BE2C (cell line): ENCODE measurements around the gene RAB8B.
A peak's percentile ranks its signal among the peaks of the same experiment; 100 is the strongest.

Experiments
- DNase-seq: peaks from one replicate; pipeline ENCODE4 v3.0.0-alpha.2; 2020
- H3K27me3 ChIP-seq: fragments of 250-450 bp; sonication (Bioruptor Pico); 2 replicates; pipeline ENCODE4 v1.5.1; 2020; ENCODE audit warnings: mild to moderate bottlenecking
- H3K36me3 ChIP-seq: fragments of 250-450 bp; sonication (Bioruptor Pico); 2 replicates; pipeline ENCODE4 v1.5.1; 2020; ENCODE audit warnings: mild to moderate bottlenecking
- H3K4me1 ChIP-seq: fragments of 250-450 bp; sonication (Bioruptor Pico); 2 replicates; pipeline ENCODE4 v1.5.1; 2020
- H3K4me3 ChIP-seq: 2 replicates; pipeline ENCODE4 v1.5.1; 2011; ENCODE audit warnings: low read depth, low read length
- H3K9me3 ChIP-seq: fragments of 250-450 bp; sonication (Bioruptor Pico); 2 replicates; pipeline ENCODE4 v1.5.1; 2020
- CTCF ChIP-seq: IDR thresholded peaks from 2 replicates; pipeline ENCODE4 v1.5.1; 2012; ENCODE audit warnings: mild to moderate bottlenecking, low read depth, low read length

The RAB8B gene

GRCh38 chr15:63194302-63194701 lies 4.9 kb downstream of the RAB8B start:
- no peak for TF ChIP-seq CTCF
- H3K36me3 ChIP-seq: no peaks in the 10 kb centered on the region
- no peak for DNase-seq
- peaks cover 12% of the 10 kb centered on the region; the same call in 1 of the 2 replicates for H3K4me1 ChIP-seq
- H3K27me3 ChIP-seq: no peaks in the 10 kb centered on the region
- H3K9me3 ChIP-seq: no peaks in the 10 kb centered on the region
- H3K4me3 ChIP-seq: no peak overlapping the region

DNA sequence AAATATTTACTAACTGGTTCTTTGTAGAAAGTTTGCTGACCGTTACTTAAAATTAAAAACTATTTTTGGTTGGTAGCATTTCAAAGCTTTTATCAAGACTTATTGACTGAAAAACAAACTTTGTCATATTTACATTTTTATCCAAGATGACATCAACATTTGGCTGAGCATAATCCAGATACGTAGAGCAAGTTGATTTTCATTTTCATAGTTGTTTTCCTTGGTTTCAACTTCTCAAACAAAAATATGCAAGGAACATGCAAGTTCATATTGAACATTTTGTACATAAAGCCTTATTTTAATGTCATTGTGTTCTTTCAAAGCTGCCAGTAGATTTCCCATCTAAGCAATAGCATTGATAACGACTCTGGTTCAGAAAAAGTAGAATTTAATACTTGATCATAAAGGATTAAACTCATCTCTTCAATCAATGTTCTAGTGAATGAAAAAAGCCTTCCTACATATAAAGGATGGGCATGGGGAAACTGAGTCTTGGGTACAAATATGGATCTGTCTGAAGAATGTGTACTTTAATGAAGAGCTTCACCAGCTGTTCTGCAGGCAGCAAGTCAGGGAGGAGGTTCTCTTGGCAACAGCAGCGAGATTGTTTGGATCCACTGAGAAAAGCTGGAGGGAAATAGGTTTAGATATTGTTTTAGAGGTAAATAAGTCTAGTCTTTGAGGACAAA lies 5.6 kb downstream of the RAB8B start:
- H3K27me3 ChIP-seq: no peaks in the 10 kb centered on the region
- peaks cover 12% of the 10 kb centered on the region; the same call in 1 of the 2 replicates for H3K4me1 ChIP-seq
- no peak overlapping the region for H3K4me3 ChIP-seq
- TF ChIP-seq CTCF: no peak
- no peak for DNase-seq
- no peaks in the 10 kb centered on the region for H3K36me3 ChIP-seq
- H3K9me3 ChIP-seq: no peaks in the 10 kb centered on the region

DNA sequence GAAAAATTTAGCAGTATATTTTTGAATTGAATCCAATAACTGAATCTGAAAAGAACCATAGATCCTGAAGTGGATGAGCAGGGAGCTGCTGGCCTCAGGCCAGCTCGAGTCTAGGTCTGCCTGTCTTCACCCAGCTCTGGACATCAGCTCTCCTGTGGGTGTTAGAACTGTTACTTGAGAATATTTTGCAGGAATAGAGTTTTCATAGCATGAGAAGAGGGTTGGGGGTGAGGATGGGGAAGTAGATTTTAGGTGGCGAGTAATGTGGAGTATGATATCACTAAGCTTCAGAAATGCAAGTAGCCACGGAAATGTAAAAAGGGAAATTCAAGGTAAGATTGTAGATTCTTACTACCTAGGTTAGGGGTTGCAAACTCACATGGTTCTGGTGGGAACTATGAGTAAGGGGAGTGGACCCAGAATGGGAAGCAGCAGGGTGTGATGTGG lies 6.2 kb downstream of the RAB8B start:
- Histone ChIP-seq H3K9me3 (no peaks in the 10 kb centered on the region), H3K36me3 (no peaks in the 10 kb centered on the region), H3K4me1 (peaks cover 9% of the 10 kb centered on the region; the same call in 1 of the 2 replicates), H3K27me3 (no peaks in the 10 kb centered on the region), H3K4me3 (no peak overlapping the region)
- DNase-seq: peak; percentile 48
- no peak for TF ChIP-seq CTCF

DNA sequence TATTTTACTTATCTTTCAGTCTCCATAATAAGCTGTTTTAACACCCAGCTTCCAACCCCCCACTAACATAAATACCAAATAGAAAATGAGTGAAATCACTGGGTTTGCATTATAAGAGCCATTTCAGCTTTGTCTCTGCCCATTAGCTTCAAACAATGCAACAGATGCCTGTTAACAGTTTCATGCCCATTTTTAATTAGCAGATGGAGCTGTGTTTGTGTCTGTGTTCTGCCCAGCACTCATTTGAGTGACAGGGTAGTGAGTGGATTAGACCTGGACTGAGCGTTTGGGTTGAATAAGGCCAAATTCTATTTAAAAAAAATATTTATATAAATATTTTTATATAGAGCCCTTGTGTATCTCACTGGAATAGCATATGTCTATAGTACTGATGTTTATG lies 7.4 kb downstream of the RAB8B start:
- H3K4me3 ChIP-seq: no peak overlapping the region
- TF ChIP-seq CTCF: no peak
- H3K4me1 ChIP-seq: peaks cover 9% of the 10 kb centered on the region; the same call in 1 of the 2 replicates
- no peaks in the 10 kb centered on the region for H3K27me3 ChIP-seq
- no peaks in the 10 kb centered on the region for H3K9me3 ChIP-seq
- no peak for DNase-seq
- no peaks in the 10 kb centered on the region for H3K36me3 ChIP-seq

DNA sequence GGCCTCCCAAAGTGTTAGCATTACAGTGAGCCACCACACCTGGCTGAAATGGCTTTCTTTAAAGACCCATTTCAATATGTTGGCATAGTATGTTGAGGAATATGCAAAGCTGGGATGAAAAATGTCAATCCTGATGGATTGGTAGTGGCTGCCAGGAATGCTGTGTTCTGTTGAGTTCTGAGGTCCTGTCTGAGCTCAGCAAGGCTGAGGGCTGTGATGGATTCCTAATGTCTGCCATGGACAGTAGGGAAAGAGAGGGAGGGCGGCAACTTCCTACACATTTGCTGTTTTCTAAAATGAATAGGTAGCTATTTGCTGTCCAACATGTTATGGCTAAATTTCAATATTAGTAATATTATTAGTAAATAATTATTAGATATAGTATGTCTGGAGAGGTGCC lies 8.2 kb downstream of the RAB8B start:
- Histone ChIP-seq H3K36me3 (no peaks in the 10 kb centered on the region), H3K27me3 (no peaks in the 10 kb centered on the region), H3K4me3 (no peak overlapping the region), H3K9me3 (no peaks in the 10 kb centered on the region), H3K4me1 (peaks cover 9% of the 10 kb centered on the region; the same call in 1 of the 2 replicates)
- no peak for DNase-seq
- no peak for TF ChIP-seq CTCF
